ENCODE data around the gene BPIFB2.

DNA sequence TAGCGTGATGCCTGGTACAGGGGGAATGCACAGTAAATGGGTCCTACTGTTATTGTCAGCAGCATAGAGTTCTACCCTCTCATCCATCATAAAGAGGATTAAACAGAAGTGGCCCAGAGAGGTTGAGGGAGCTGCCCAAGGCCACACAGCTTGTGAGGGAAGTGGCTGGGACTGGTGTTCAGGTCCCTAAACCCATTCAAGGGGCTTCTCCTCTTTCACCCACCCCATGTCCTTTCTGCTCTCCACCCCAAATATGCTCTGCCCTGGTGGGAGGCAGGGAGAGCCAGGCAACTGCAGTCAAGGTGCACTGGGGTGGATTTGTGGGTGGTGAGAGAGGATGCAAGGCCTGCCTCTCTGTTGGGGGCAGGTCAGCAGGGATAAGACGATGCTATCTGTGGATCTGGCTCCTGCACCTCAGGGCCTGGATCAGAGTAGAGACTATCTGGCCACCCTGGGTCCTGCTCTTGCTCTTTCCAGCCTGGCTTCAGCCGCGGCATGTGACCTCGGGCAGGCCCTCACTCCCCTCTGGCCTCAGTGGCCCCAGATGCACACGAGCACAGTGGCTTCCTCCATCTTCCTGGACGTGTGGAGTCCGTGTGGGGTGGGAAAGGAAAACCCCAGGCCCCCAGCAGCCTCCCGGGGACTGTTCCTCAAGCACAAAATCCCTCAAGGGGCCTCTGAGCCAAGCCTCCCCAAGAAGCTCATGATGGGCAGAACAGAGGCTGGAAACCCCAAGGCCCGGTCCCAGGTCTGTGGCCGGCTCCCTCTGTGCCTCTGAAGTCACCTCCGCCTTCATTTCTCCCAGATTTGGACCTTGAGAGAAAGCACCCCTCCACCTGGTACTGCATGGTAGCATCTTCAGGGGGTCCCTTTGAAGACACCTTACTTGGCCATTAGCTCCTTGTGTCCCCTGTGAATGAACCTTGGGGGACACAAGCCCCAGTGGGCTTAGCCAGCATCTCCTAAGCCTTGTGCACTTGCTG is 20.6 kb downstream of the BPIFB2 start:
- TF ChIP-seq MAX (IDR thresholded peaks at IDR 0.05) (no peak), CEBPB (IDR thresholded peaks at IDR 0.05; ENCODE audit: low read depth) (no peak), POLR2A (IDR thresholded peaks at IDR 0.05; ENCODE audit: borderline replicate concordance, extremely low read depth, insufficient read depth, insufficient read length) (no peak), EZH2 (IDR thresholded peaks at IDR 0.05) (no peak), TCF7L2 (IDR thresholded peaks at IDR 0.05; ENCODE audit: borderline replicate concordance, extremely low read depth, insufficient read depth, insufficient read length) (no peak), POLR2AphosphoS5 (IDR thresholded peaks at IDR 0.05; ENCODE audit: low read depth, low read length) (no peak), SIN3A (IDR thresholded peaks at IDR 0.05; ENCODE audit: low read depth) (no peak), JUND (IDR thresholded peaks at IDR 0.05) (no peak), REST (IDR thresholded peaks at IDR 0.05; ENCODE audit: low read depth) (no peak)
- TF ChIP-seq, protein P1, sequence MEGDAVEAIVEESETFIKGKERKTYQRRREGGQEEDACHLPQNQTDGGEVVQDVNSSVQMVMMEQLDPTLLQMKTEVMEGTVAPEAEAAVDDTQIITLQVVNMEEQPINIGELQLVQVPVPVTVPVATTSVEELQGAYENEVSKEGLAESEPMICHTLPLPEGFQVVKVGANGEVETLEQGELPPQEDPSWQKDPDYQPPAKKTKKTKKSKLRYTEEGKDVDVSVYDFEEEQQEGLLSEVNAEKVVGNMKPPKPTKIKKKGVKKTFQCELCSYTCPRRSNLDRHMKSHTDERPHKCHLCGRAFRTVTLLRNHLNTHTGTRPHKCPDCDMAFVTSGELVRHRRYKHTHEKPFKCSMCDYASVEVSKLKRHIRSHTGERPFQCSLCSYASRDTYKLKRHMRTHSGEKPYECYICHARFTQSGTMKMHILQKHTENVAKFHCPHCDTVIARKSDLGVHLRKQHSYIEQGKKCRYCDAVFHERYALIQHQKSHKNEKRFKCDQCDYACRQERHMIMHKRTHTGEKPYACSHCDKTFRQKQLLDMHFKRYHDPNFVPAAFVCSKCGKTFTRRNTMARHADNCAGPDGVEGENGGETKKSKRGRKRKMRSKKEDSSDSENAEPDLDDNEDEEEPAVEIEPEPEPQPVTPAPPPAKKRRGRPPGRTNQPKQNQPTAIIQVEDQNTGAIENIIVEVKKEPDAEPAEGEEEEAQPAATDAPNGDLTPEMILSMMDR (IDR thresholded peaks at IDR 0.05 in 2 of 3, conservative IDR thresholded peaks at IDR 0.05 in 1 of 3; ENCODE audit: borderline replicate concordance in 1 of 3, insufficient read depth in 1 of 3, low read depth in 2 of 3, low read length in 2 of 3): no peak

All from HCT116 (cell line).